HG03045 (cell line): ENCODE data around the gene DOP1B.

Experiments
- ATAC-seq: cut with Tn5 transposase; IDR thresholded peaks from one replicate; pipeline ENCODE4 v1.9.1; 2021; ENCODE audit warnings: mild to moderate bottlenecking, moderate library complexity; ENCODE audit not compliant: unreplicated experiment

Gene DOP1B

DNA sequence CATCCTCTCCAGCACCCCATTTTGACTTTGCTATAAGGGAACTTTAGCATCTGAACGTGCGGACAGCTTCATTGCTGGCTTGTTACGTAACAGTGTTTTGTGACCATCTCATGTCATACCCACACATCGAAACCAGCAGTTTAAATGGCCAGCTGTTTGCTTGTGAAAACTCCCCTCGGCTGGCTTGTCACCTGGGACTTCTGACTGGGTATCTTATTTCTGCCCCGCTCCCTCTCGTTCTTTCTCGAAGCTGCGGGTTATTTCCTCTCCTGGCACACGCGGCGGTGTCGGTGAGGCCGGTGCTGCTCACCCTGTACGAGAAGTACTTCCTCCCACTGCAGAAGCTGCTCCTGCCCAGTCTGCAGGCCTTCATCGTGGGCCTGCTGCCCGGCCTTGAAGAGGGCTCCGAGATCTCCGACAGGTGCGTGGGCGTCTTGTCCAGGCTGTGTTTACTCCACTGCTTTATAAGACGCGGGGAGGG, 43.5 kb downstream of the DOP1B start:
- no peak for ATAC-seq

DNA sequence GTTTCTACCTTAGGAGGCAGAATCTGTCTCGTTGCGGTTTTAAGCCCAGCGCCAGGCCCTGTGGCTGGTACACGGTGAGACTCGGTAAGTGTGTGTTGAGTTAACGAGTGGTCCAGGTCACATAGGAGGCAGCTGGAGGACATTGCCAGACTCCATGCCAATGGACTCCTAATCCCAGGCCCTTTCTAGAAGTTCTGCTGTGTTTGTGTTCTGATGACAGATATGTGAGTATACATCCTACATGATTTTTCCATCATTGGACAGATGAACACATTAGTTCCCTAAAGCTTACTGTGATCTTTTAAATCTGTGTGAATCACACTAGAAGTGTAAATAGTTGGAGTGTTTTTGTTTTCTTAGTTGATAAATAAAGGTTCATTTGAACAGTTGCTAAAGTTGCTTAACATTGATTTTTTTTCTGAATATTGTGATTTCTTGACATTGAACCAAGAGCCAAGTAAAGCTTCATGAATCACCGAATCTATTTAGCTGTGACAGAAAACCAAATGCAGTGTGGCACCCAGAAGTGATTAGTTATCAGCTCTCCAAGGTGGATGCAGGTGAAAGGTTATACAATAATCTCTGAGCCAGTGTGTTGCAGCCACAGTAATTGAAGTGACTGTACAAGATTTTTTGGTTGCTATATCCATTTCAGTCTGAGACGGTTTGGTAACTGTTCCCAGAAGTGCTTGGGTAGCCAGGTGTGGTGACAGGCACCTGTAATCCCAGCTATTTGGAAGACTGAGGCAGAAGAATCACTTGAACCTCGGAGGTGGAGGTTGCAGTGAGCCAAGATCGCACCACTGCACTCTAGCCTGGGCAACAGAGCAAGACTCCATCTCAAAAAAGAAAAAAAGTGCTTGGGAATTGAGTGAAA, 46.3 kb downstream of the DOP1B start:
- ATAC-seq = no peak

DNA sequence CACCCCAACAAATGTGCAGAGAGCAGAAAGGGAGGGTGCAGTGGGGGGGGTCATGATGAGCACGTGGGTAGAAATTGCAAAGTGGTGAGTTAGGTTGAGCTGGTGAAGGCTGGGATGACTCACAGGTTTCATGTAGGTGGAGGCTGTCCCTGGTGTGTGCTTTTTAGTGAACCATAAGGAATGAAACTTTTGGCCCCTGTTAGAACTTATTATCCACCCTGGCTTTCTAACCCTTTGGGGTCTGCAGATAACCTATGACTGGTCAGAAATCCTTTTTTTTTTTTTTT, 46.9 kb downstream of the DOP1B start:
- ATAC-seq = no peak

DNA sequence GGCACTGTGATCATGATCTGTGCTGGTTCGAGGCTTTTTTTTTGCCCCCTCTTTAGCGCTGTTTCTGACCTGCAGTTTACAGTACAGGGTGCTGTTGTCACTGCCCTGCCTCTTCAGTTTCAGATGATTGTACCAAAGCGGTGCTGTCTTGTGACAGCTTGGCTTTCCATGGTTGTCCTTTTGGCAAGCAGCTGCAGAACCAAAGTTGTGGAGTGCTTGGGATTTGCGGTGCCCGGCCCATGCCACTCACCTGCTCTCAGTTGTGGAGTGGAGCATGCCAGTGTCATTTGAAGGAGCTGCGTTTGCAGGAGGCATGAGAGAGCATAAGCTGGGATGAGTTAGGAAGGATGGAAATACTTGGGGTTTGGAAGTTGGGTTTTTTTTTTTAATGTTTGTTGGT, 48.4 kb downstream of the DOP1B start:
- ATAC-seq = no peak

DNA sequence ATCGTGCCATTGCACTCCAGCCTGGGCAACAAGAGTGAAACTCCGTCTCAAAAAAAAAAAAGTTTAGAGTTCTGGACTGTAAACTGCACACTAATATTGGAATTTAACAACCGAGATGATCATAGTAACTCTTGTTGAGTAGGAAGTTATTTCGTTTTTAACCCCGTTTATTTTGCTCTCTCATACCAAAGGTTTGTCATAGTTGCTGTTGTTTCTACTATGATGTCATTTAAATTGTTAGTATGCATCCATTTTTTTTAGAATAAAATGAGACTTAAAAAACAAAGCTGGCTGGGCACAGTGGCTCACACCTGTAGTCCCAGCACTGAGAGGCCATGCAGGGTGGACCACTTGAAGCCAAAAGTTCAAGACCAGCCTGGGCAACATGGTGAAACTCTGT, 49.3 kb downstream of the DOP1B start:
- ATAC-seq = no peak
